SH-SY5Y (cell line): ENCODE measurements around the gene LMNA.

Experiments used
- GATA2 ChIP-seq: IDR thresholded peaks from 2 replicates; pipeline ENCODE4 v1.6.1; 2011; ENCODE audit warnings: mild to moderate bottlenecking, low read depth, low read length
- GATA3 ChIP-seq: IDR thresholded peaks from 2 replicates; pipeline ENCODE4 v1.6.1; 2011; ENCODE audit warnings: low read depth, mild to moderate bottlenecking, low read length, moderate library complexity

LMNA gene

GRCh38 chr1:156108057-156108456 lies 6.5 kb upstream of the LMNA start:
- no peak for TF ChIP-seq GATA3
- no peak for TF ChIP-seq GATA2

- TF ChIP-seq GATA2 (no peak), GATA3 (no peak)
Measured at GRCh38 chr1:156108664-156109241, 5.8 kb upstream of the LMNA start.

- TF ChIP-seq GATA3, result no peak
- no peak for TF ChIP-seq GATA2
Measured at GRCh38 chr1:156110252-156110651, 4.3 kb upstream of the LMNA start.

- no peak for TF ChIP-seq GATA3
- no peak for TF ChIP-seq GATA2
Measured at GRCh38 chr1:156111355-156111962, 3.1 kb upstream of the LMNA start.

- TF ChIP-seq GATA2 (no peak), GATA3 (no peak)
Measured at GRCh38 chr1:156112276-156113137, 2.0 kb upstream of the LMNA start.

DNA sequence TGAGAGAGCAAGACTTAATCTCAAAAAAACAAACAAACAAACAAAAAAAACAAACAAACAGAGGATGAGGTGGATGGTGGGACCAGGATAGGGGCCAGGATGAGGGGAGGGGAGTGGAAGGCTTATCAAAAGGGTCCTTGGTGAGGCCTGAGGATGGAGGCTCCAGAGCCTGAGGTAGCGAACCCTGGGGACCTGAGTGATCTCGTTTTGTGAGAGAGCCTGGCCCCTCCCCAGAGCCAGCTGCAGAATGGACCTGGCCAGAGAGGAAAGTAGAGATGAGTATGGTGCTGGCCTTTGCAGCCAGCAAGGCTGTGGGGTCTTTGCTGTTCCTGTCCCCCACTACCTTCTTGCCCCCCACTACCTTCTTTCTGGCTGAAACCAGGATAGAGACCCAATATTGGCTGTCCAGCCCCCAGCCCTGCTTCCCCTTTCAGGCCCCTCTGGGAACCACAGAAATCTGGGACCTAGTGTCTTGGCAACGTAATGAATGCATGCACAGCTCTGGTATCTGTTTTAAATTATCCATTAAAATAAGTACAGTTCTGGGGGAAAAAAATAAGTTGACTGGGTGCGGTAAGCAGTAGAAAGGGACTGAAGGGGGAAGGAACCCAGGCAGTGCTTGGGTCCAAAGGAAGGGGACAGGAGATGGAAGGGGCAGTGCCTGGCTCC lies 1.1 kb upstream of the LMNA start:
- TF ChIP-seq GATA2, result no peak
- no peak for TF ChIP-seq GATA3

GRCh38 chr1:156114919-156115513 lies 505 bp downstream of the LMNA start:
- TF ChIP-seq GATA2, result no peak
- TF ChIP-seq GATA3, result no peak

DNA sequence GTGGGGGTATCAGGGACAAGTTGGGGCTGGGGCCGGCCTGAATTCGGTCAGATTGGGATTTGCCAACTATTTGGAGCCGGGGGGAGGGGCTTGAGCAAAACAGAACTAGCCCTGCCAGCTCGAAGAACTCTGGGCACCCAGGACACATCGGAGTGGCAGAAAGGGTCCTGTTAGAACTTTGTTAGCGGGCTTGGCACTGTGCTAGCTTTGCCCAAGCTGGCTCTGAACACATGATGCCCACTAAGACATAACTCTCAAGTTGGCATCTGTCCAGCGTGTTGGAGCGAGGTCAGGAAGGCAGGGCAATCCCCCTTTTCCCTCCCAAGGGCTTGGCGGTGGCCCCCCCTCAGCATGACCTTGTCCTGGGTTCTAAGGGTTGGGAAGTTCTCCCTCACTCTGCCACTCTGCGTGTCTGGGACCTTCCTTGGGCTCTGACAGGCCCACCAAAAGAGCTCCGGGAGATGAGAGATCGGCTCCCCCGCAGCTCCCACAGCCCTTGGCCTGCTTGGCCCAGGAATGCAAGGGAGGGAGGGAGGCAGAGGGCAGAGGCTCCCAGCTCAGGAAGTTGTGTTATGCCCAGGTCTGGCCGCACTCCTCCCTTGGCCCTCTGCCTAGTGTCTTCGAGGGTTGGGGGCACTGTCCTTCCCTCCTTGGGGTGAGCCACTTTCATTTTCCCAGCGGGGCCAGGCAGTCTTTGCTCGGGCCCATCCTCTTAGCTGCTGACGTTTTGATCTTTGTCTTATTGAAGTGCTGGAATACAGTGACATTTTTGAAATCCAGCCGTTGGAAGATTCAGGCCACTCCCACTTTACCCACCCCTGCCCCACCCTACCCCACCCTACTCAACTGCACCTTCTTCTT lies 1.2 kb downstream of the LMNA start:
- TF ChIP-seq GATA3, result no peak
- no peak for TF ChIP-seq GATA2

- no peak for TF ChIP-seq GATA3
- no peak for TF ChIP-seq GATA2
Measured at GRCh38 chr1:156117414-156118176, 3.1 kb downstream of the LMNA start.

DNA sequence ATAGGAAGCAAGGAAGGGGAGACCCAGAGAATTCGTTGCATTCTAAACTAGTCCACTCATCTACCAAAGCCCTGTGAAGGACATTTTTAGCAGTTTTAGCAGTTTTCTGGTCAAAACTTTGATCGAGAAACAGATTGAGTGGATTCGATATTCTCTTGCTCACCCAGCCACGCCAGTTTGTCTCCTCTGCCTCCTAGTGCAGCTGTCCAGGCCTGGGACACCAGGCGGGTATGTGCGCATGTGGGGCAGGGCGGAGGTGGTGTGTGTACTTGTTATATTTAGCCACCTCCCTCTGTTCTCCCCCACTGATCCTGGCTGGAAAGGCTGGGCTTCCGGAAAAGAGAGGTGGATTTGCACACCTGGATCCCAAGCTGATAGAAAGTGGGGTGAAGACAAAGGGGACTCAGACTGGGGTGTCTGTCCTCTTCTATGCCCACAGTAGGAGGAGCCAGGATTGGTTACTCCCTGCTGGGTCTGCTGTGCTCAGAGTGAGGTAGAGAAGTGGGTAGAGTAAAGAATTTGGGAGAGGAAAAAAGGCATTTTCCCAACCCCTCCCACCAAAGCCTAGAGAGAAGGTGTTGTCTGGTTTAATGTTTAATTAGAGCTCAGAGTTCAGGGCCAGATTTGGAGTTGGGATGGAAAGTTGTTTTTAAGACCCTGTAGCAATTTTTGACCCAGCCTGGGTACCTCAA lies 3.8 kb downstream of the LMNA start:
- no peak for TF ChIP-seq GATA2
- no peak for TF ChIP-seq GATA3

GRCh38 chr1:156119503-156120209 lies 5.1 kb downstream of the LMNA start:
- TF ChIP-seq GATA2 (no peak), GATA3 (no peak)
